GM12878 (cell line): ENCODE data around the gene CCDC85B. TPM values are rescaled to one million over a fixed set of nuclear protein-coding genes. Genes with fewer than 3 reads are reported as not detected.

Experiments
- BRCA1 ChIP-seq: IDR thresholded peaks from 2 replicates; pipeline ENCODE4 v1.6.1; 2011; ENCODE audit warnings: low read depth, low read length, improper control_type of control experiment
- DPF2 ChIP-seq: fragments of 450-650 bp; IDR thresholded peaks from 2 replicates; pipeline ENCODE4 v1.6.1; 2017; ENCODE audit warnings: mild to moderate bottlenecking
- IKZF1 ChIP-seq: fragments of 450-650 bp; conservative IDR thresholded peaks from 2 replicates; pipeline ENCODE4 v1.6.1; 2017; ENCODE audit warnings: antibody characterized with exemption, mild to moderate bottlenecking
- IRF4 ChIP-seq: IDR thresholded peaks from 2 replicates; pipeline ENCODE4 v1.6.1; 2011; ENCODE audit warnings: low read depth, low read length
- MEF2B ChIP-seq: fragments of 450-650 bp; IDR thresholded peaks from 2 replicates; pipeline ENCODE4 v1.6.1; 2018; ENCODE audit warnings: mild to moderate bottlenecking, moderate library complexity; ENCODE audit not compliant: partially characterized antibody, poor library complexity, severe bottlenecking
- NBN ChIP-seq: fragments of 450-650 bp; IDR thresholded peaks from 2 replicates; pipeline ENCODE4 v1.6.1; 2016
- NR2F1 ChIP-seq: fragments of 450-650 bp; conservative IDR thresholded peaks from 2 replicates; pipeline ENCODE4 v1.6.1; 2017; ENCODE audit warnings: mild to moderate bottlenecking
- TARDBP ChIP-seq: IDR thresholded peaks from 2 replicates; pipeline ENCODE4 v1.6.1; 2016; ENCODE audit warnings: borderline replicate concordance
- TCF3 ChIP-seq: IDR thresholded peaks from 2 replicates; pipeline ENCODE4 v1.6.1; 2012; ENCODE audit warnings: low read depth, mild to moderate bottlenecking, low read length, borderline replicate concordance; ENCODE audit not compliant: insufficient read depth
- ZNF207 ChIP-seq: fragments of 450-650 bp; IDR thresholded peaks from 2 replicates; pipeline ENCODE4 v1.6.1; 2014; ENCODE audit warnings: antibody characterized with exemption, mild to moderate bottlenecking, borderline replicate concordance
- polyA plus RNA-seq, 11 experiments: library from polyadenylated mRNA; depleted of rRNA in 4 of 11; unstranded in 6 of 11; stranded (reverse) in 5 of 11; fragments of >200 nt; fragmentation: Nextera tagmentation in 4 of 11; fragmentation: Illumina TruSeq in 1 of 11; extraction: Ambion mirVana in 4 of 11; extraction: Trizol in 1 of 11; gene quantifications; 1 replicate in 1 of 11; 2 replicates in 10 of 11; pipeline versions ENCODE4 v1.2.1 to v1.2.3, GENCODE V29; 2011 to 2016; ENCODE audit warnings: inconsistent platforms in 2 of 11, missing spikeins in 2 of 11, low read depth in 1 of 11
- total RNA-seq, 4 experiments: library from RNA; depleted of rRNA in 3 of 4; stranded (reverse); fragments of >200 nt in 3 of 4; fragmentation: Illumina TruSeq in 1 of 4; extraction: Trizol in 1 of 4; gene quantifications; 2 replicates each; pipeline versions ENCODE4 v1.2.1 to v1.2.3, GENCODE V29; 2013 to 2021
- TF ChIP-seq, protein P1 (sequence below): fragments of 450-650 bp; conservative IDR thresholded peaks from 2 replicates; pipeline ENCODE4 v1.6.1; 2017; ENCODE audit warnings: mild to moderate bottlenecking, moderate library complexity
- TF ChIP-seq, protein P2 (sequence below): IDR thresholded peaks from 2 replicates; pipeline ENCODE4 v1.6.1; 2012; ENCODE audit warnings: mild to moderate bottlenecking, low read depth, low read length
- TF ChIP-seq, protein P3 (sequence below): IDR thresholded peaks from 2 replicates; pipeline ENCODE4 v1.6.1; 2011; ENCODE audit warnings: borderline replicate concordance, low read depth, mild to moderate bottlenecking, moderate library complexity, low read length; ENCODE audit not compliant: insufficient read depth, poor library complexity, severe bottlenecking
- TF ChIP-seq, protein P4 (sequence below), 3 experiments: IDR thresholded peaks in 2 of 3; conservative IDR thresholded peaks in 1 of 3; 2 replicates each; pipeline ENCODE4 v1.5.1; 2011; ENCODE audit warnings: low read depth in 3 of 3, low read length in 3 of 3, mild to moderate bottlenecking in 3 of 3, control low read depth in 2 of 3, moderate library complexity in 2 of 3, inconsistent platforms in 1 of 3, mixed read lengths in 1 of 3; ENCODE audit not compliant: control insufficient read depth in 2 of 3, insufficient read depth in 1 of 3; ENCODE audit errors: extremely low read depth in 1 of 3
- TF ChIP-seq, protein P5 (sequence below): fragments of 450-650 bp; IDR thresholded peaks from 2 replicates; pipeline ENCODE4 v1.6.1; 2017; ENCODE audit warnings: mild to moderate bottlenecking, moderate library complexity

Gene CCDC85B
- total and polyA plus RNA-seq, 10 of the 15 experiments (the other 5 are each of a cell fraction or from before 2014, with no cell fraction given): 0.32 to 114 (median 49.5) TPM

DNA sequence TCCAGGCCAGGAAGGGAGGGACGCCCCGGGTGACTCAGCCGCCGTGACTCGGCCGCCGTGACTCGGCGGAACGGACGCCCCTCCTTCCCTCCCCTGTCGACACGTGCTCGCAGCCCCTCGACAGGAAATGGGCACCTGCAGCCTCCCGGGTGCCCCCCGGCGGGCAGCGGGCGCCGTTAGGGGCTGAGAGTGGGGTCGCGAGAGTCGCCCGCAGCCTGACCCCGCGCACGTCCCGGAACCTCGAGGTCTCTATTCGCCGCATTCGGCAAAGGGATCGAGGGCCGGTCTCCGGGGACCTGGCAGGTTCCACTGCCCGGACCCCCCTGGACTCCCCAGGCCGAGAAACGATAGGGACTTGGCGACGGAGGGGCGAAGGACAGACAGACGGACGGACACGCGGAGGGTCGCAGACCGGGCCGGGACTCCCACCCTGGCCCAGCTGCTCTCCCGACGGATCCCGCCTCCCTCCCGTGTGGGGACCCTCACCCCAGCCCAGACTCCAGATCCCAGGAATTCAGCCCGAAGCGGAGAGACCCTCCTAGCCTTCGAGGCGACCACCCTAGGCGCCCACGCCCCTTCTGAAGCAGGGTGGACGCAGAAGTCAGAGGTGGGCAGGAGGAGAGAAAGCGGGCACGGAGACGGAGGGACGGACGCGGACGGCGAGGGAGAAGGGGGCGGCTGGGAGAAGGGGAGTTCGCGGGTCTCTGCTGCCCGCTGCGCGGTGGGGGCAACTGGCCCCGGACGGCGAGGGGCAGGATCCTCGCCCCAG, 9.1 kb downstream of the CCDC85B start (continued):
- TF ChIP-seq, protein P1, sequence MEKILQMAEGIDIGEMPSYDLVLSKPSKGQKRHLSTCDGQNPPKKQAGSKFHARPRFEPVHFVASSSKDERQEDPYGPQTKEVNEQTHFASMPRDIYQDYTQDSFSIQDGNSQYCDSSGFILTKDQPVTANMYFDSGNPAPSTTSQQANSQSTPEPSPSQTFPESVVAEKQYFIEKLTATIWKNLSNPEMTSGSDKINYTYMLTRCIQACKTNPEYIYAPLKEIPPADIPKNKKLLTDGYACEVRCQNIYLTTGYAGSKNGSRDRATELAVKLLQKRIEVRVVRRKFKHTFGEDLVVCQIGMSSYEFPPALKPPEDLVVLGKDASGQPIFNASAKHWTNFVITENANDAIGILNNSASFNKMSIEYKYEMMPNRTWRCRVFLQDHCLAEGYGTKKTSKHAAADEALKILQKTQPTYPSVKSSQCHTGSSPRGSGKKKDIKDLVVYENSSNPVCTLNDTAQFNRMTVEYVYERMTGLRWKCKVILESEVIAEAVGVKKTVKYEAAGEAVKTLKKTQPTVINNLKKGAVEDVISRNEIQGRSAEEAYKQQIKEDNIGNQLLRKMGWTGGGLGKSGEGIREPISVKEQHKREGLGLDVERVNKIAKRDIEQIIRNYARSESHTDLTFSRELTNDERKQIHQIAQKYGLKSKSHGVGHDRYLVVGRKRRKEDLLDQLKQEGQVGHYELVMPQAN: 0 out of 2 replicates have a peak, but pooled peaks have one; percentile 3
- TF ChIP-seq, protein P2, sequence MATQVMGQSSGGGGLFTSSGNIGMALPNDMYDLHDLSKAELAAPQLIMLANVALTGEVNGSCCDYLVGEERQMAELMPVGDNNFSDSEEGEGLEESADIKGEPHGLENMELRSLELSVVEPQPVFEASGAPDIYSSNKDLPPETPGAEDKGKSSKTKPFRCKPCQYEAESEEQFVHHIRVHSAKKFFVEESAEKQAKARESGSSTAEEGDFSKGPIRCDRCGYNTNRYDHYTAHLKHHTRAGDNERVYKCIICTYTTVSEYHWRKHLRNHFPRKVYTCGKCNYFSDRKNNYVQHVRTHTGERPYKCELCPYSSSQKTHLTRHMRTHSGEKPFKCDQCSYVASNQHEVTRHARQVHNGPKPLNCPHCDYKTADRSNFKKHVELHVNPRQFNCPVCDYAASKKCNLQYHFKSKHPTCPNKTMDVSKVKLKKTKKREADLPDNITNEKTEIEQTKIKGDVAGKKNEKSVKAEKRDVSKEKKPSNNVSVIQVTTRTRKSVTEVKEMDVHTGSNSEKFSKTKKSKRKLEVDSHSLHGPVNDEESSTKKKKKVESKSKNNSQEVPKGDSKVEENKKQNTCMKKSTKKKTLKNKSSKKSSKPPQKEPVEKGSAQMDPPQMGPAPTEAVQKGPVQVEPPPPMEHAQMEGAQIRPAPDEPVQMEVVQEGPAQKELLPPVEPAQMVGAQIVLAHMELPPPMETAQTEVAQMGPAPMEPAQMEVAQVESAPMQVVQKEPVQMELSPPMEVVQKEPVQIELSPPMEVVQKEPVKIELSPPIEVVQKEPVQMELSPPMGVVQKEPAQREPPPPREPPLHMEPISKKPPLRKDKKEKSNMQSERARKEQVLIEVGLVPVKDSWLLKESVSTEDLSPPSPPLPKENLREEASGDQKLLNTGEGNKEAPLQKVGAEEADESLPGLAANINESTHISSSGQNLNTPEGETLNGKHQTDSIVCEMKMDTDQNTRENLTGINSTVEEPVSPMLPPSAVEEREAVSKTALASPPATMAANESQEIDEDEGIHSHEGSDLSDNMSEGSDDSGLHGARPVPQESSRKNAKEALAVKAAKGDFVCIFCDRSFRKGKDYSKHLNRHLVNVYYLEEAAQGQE: no peak
- TF ChIP-seq, protein P3, sequence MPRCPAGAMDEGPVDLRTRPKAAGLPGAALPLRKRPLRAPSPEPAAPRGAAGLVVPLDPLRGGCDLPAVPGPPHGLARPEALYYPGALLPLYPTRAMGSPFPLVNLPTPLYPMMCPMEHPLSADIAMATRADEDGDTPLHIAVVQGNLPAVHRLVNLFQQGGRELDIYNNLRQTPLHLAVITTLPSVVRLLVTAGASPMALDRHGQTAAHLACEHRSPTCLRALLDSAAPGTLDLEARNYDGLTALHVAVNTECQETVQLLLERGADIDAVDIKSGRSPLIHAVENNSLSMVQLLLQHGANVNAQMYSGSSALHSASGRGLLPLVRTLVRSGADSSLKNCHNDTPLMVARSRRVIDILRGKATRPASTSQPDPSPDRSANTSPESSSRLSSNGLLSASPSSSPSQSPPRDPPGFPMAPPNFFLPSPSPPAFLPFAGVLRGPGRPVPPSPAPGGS: no peak
- TF ChIP-seq DPF2: 0 out of 2 replicates have a peak, but pooled peaks have one; percentile 51
- TF ChIP-seq TARDBP: 0 out of 2 replicates have a peak, but pooled peaks have one; percentile 44
- TF ChIP-seq IKZF1: peak; percentile 85
- TF ChIP-seq, protein P4, sequence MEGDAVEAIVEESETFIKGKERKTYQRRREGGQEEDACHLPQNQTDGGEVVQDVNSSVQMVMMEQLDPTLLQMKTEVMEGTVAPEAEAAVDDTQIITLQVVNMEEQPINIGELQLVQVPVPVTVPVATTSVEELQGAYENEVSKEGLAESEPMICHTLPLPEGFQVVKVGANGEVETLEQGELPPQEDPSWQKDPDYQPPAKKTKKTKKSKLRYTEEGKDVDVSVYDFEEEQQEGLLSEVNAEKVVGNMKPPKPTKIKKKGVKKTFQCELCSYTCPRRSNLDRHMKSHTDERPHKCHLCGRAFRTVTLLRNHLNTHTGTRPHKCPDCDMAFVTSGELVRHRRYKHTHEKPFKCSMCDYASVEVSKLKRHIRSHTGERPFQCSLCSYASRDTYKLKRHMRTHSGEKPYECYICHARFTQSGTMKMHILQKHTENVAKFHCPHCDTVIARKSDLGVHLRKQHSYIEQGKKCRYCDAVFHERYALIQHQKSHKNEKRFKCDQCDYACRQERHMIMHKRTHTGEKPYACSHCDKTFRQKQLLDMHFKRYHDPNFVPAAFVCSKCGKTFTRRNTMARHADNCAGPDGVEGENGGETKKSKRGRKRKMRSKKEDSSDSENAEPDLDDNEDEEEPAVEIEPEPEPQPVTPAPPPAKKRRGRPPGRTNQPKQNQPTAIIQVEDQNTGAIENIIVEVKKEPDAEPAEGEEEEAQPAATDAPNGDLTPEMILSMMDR (IDR thresholded peaks at IDR 0.05 in 2 of 3, conservative IDR thresholded peaks at IDR 0.05 in 1 of 3; ENCODE audit: control insufficient read depth in 2 of 3, extremely low read depth in 1 of 3, insufficient read depth in 1 of 3, low read depth in 3 of 3, low read length in 3 of 3): peak in 1 of 3 experiments; percentile 8; a peak in 1 of 6 replicates
- TF ChIP-seq NBN: 0 out of 2 replicates have a peak, but pooled peaks have one; percentile 5
- peak; percentile 47 for TF ChIP-seq MEF2B
- no peak for TF ChIP-seq IRF4
- TF ChIP-seq, protein P5, sequence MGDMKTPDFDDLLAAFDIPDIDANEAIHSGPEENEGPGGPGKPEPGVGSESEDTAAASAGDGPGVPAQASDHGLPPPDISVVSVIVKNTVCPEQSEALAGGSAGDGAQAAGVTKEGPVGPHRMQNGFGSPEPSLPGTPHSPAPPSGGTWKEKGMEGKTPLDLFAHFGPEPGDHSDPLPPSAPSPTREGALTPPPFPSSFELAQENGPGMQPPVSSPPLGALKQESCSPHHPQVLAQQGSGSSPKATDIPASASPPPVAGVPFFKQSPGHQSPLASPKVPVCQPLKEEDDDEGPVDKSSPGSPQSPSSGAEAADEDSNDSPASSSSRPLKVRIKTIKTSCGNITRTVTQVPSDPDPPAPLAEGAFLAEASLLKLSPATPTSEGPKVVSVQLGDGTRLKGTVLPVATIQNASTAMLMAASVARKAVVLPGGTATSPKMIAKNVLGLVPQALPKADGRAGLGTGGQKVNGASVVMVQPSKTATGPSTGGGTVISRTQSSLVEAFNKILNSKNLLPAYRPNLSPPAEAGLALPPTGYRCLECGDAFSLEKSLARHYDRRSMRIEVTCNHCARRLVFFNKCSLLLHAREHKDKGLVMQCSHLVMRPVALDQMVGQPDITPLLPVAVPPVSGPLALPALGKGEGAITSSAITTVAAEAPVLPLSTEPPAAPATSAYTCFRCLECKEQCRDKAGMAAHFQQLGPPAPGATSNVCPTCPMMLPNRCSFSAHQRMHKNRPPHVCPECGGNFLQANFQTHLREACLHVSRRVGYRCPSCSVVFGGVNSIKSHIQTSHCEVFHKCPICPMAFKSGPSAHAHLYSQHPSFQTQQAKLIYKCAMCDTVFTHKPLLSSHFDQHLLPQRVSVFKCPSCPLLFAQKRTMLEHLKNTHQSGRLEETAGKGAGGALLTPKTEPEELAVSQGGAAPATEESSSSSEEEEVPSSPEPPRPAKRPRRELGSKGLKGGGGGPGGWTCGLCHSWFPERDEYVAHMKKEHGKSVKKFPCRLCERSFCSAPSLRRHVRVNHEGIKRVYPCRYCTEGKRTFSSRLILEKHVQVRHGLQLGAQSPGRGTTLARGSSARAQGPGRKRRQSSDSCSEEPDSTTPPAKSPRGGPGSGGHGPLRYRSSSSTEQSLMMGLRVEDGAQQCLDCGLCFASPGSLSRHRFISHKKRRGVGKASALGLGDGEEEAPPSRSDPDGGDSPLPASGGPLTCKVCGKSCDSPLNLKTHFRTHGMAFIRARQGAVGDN: peak; percentile 77
- TF ChIP-seq BRCA1: no peak
- peak; percentile 81 for TF ChIP-seq NR2F1
- no peak for TF ChIP-seq TCF3
- TF ChIP-seq ZNF207: no peak
